ENCODE measurements around the gene HDDC3. TPM values are rescaled to one million over a fixed set of nuclear protein-coding genes. Genes with fewer than 3 reads are reported as not detected.
A peak's percentile ranks its signal among the peaks of the same experiment; 100 is the strongest.

The HDDC3 gene
- total and polyA plus RNA-seq, 9 of the 15 experiments (the other 6 are each of a cell fraction or from before 2014, with no cell fraction given) = 14.9 to 55.8 (median 36.9) TPM

- peaks cover 98% of the 10 kb centered on the region for H3K36me3 ChIP-seq (ENCODE audit: control insufficient read depth, insufficient read depth, low read length)
Measured at GRCh38 chr15:90913398-90913944, 18.9 kb downstream of the HDDC3 start.

More at GRCh38 chr15:90913398-90913944, 18.9 kb downstream of the HDDC3 start:
- TF ChIP-seq CEBPG (CRISPR knock-in tag; IDR thresholded peaks at IDR 0.05) = no peak
- no peak for TF ChIP-seq CEBPG (tag; conservative IDR thresholded peaks at IDR 0.05 in 1 of 2, IDR thresholded peaks at IDR 0.05 in 1 of 2)
- TF ChIP-seq KDM1A (IDR thresholded peaks at IDR 0.05) = no peak
- TF ChIP-seq ZNF316 (IDR thresholded peaks at IDR 0.05) = no peak
- TF ChIP-seq, protein P1, sequence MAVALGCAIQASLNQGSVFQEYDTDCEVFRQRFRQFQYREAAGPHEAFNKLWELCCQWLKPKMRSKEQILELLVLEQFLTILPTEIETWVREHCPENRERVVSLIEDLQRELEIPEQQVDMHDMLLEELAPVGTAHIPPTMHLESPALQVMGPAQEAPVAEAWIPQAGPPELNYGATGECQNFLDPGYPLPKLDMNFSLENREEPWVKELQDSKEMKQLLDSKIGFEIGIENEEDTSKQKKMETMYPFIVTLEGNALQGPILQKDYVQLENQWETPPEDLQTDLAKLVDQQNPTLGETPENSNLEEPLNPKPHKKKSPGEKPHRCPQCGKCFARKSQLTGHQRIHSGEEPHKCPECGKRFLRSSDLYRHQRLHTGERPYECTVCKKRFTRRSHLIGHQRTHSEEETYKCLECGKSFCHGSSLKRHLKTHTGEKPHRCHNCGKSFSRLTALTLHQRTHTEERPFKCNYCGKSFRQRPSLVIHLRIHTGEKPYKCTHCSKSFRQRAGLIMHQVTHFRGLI (CRISPR knock-in tag; IDR thresholded peaks at IDR 0.05) = no peak
- TF ChIP-seq, protein P2, sequence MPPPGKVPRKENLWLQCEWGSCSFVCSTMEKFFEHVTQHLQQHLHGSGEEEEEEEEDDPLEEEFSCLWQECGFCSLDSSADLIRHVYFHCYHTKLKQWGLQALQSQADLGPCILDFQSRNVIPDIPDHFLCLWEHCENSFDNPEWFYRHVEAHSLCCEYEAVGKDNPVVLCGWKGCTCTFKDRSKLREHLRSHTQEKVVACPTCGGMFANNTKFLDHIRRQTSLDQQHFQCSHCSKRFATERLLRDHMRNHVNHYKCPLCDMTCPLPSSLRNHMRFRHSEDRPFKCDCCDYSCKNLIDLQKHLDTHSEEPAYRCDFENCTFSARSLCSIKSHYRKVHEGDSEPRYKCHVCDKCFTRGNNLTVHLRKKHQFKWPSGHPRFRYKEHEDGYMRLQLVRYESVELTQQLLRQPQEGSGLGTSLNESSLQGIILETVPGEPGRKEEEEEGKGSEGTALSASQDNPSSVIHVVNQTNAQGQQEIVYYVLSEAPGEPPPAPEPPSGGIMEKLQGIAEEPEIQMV (tag; conservative IDR thresholded peaks at IDR 0.05; ENCODE audit: low read depth) = no peak
- no peak for TF ChIP-seq PPARD (CRISPR knock-in tag; IDR thresholded peaks at IDR 0.05)
- no peak for TF ChIP-seq DMBX1 (CRISPR knock-in tag; IDR thresholded peaks at IDR 0.05; ENCODE audit: borderline replicate concordance)
- TF ChIP-seq SETDB1 (IDR thresholded peaks at IDR 0.05; ENCODE audit: low read length) = no peak
- TF ChIP-seq IRF9 (tag; IDR thresholded peaks at IDR 0.05) = no peak
- 0 out of 2 replicates have a peak, but pooled peaks have one; percentile 33 for TF ChIP-seq POLR2G (IDR thresholded peaks at IDR 0.05; ENCODE audit: low read depth, low read length)
- peak; percentile 54; the same call in 1 of the 2 replicates for TF ChIP-seq RBFOX2 (IDR thresholded peaks at IDR 0.05; ENCODE audit: low read depth, low read length)
- TF ChIP-seq, protein P3, sequence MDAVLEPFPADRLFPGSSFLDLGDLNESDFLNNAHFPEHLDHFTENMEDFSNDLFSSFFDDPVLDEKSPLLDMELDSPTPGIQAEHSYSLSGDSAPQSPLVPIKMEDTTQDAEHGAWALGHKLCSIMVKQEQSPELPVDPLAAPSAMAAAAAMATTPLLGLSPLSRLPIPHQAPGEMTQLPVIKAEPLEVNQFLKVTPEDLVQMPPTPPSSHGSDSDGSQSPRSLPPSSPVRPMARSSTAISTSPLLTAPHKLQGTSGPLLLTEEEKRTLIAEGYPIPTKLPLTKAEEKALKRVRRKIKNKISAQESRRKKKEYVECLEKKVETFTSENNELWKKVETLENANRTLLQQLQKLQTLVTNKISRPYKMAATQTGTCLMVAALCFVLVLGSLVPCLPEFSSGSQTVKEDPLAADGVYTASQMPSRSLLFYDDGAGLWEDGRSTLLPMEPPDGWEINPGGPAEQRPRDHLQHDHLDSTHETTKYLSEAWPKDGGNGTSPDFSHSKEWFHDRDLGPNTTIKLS (IDR thresholded peaks at IDR 0.05; ENCODE audit: borderline replicate concordance, low read depth) = no peak
- TF ChIP-seq ILF3 (IDR thresholded peaks at IDR 0.05; ENCODE audit: borderline replicate concordance) = no peak
- TF ChIP-seq ZSCAN29 (IDR thresholded peaks at IDR 0.05) = no peak
- TF ChIP-seq CHD2 (IDR thresholded peaks at IDR 0.05; ENCODE audit: low read depth, low read length) = no peak
- TF ChIP-seq BRD4 (IDR thresholded peaks at IDR 0.05) = no peak
- DNase-seq (ENCODE audit: extremely low read depth in 1 of 4, low spot score in 3 of 4) = no peak
- Histone ChIP-seq H3K9ac (ENCODE audit: insufficient read depth in 1 of 2, low read depth in 2 of 2, low read length in 2 of 2) (no peak overlapping the region), H3K9me3 (replicated peaks; ENCODE audit: control insufficient read depth, insufficient read depth, low read depth, low read length) (no peaks in the 10 kb centered on the region), H2AFZ (ENCODE audit: low read depth, low read length) (no peak overlapping the region), H3K79me2 (ENCODE audit: control insufficient read depth, insufficient read depth, low read length) (peaks cover 6% of the 10 kb centered on the region; the same call in 2 of the 3 replicates), H3K27ac (ENCODE audit: extremely low read depth, low read depth, low read length) (no peak overlapping the region), H3K27me3 (ENCODE audit: control insufficient read depth in 2 of 2, insufficient read depth in 2 of 2, low read length in 2 of 2) (no peaks in the 10 kb centered on the region), H3K4me2 (ENCODE audit: insufficient read depth, low read length) (no peak overlapping the region), H3K9me1 (ENCODE audit: control insufficient read depth, insufficient read depth, low read length) (no peaks in the 10 kb centered on the region), H3K4me3 (no peak overlapping the region), H4K20me1 (replicated peaks; ENCODE audit: control insufficient read depth, insufficient read depth, low read length) (no peaks in the 10 kb centered on the region), H3K4me1 (replicated peaks in 1 of 2; ENCODE audit: control insufficient read depth in 2 of 2, insufficient read depth in 2 of 2, low read length in 2 of 2) (peaks cover 17 to 43% of the 10 kb centered on the region in 2 experiments)
- ATAC-seq = no peak
- BruUV-seq (replicated peaks) = no TSS peak
- ChIA-PET CTCF (ENCODE audit: low intra/inter-chr PET ratio) (no interaction called here), POLR2A (interaction anchor here (0.6 to 4.7 kb wide), 7 partner anchors 9 to 1671 kb away, joined by 3 to 54 read pairs (median 6); partner anchors contain the start of genes HDDC3, MAN2A2 and UNC45A)
- no peak for FAIRE-seq
- WGBS (ENCODE audit: insufficient coverage, low coverage, missing lambda C conversion rate) = 93% methylated on average over 12 of the region's 12 CpGs
- in situ Hi-C loops (cut with MboI) = no loop called here
- intact Hi-C loops (cut with micrococcal nuclease) = no loop called here
